ENCODE measurements around the gene FCN3.

- TF ChIP-seq CTCF (IDR thresholded peaks at IDR 0.05; ENCODE audit: insufficient read depth, low read length, poor library complexity, severe bottlenecking) (no peak), EZH2phosphoT487 (conservative IDR thresholded peaks at IDR 0.05; ENCODE audit: low read length) (no peak)
Observed at GRCh38 chr1:27348861-27349783, 25.5 kb downstream of the FCN3 start.

All from SU-DHL-6 (cell line).